CD1c-positive myeloid dendritic cell (primary cell): Measurements from ENCODE around the gene TMBIM6.
A peak's percentile ranks its signal among the peaks of the same experiment; 100 is the strongest.
"Not testable (repeated sequence)": the region's sequence is repeated elsewhere in the genome, so short reads cannot be mapped to it uniquely, and the experiment has no call there.

Experiments
- DNase-seq: peaks from one replicate; pipeline ENCODE4 v3.0.0-alpha.2; 2016; ENCODE audit errors: extremely low spot score

The TMBIM6 gene

GRCh38 chr12:49740930-49741881, at the start of gene TMBIM6:
Gene TMBIM6 (plus strand): TSS chr12:49741557. CDS start chr12:49752494, 10,937 bp downstream.
- DNase-seq: peak; percentile 100

- no peak for DNase-seq
Measured at GRCh38 chr12:49692851-49693250, 48.5 kb upstream of the TMBIM6 start.

GRCh38 chr12:49693931-49694444, 47.4 kb upstream of the TMBIM6 start:
- DNase-seq: no peak

DNA sequence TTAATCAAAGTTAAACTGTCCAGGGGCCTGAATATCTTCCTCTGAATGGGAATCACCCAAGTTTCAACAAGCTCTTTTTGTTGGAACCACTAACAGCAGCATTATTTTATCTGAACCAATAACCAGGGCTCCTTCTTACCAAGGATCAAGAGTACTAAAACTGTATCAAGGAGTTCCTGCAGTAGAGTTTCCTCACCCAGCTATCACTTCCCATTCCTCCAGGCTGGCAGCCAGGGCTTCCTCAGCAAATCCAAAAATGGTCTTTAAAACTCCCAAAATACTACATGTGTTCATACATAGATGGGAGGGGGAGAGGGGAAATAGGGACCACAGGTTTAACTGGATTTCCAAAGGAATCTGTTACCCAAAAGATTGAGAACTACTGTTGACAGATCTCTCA, 44.6 kb upstream of the TMBIM6 start:
- peak; percentile 43 for DNase-seq

- peak; percentile 62 for DNase-seq
Measured at GRCh38 chr12:49697808-49698207, 43.5 kb upstream of the TMBIM6 start.

DNA sequence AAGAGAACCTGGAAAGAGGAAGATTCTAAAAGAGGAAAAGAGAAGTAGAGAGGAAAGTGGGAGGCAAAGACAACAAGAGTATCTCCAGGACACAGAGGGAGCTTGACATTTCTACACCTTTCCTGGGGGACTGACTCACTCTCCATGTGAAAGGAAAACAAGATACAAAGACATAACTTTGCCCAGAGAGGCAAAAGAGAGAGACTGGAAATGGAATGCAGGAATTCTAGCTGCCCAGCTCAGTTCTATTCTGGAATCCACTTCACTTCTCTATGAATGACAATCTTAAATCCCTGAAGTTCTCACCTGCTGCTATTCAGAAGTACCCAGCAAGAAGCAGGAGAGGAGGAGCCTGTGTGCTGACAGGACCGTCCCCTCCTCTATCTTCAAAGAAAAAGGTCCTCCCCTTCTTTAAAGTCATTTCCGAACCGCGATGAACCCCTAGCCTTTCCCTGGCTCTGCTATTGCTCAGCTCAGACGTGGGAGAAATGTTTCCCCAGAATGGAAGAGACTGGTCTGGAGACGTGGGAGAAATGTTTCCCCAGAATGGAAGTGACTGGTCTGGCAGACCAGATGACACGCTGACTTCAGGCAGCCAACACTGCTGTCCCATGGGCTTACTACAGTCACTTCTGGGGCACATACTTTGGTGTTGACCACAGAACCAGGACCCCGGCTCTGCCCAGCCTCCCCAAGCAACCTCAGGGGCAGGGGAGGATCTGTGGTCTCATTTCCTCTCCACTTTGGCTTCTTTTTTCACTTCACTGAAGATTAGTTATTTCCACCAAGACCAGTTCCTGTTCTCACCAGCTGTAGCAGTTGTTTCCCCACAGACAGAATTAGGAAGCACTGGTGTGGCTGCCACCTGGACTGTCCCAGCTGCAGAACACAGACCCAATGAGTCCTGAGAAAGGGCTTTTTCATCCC, 42.5 kb upstream of the TMBIM6 start:
- peak; percentile 86 for DNase-seq

DNA sequence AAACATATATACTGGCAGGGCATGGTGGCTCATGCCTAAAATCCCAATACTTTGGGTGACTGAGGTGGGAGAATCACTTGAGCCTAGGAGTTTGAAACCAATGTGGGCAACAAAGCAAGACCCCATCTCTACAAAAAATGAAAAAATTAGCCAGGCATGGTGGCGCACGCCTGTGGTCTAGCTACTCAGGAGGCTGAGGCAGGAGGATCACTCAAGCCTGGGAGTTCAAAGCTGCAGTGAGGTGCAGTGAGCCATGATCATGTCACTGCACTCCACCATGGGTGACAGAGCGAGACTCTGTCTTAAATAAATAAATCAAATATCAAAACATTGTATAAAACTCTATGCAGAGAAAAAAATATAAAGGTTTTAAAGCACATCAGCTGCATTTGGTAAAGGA, 39.3 kb upstream of the TMBIM6 start:
- no peak for DNase-seq

GRCh38 chr12:49702676-49703215, 38.6 kb upstream of the TMBIM6 start:
- no peak for DNase-seq

DNA sequence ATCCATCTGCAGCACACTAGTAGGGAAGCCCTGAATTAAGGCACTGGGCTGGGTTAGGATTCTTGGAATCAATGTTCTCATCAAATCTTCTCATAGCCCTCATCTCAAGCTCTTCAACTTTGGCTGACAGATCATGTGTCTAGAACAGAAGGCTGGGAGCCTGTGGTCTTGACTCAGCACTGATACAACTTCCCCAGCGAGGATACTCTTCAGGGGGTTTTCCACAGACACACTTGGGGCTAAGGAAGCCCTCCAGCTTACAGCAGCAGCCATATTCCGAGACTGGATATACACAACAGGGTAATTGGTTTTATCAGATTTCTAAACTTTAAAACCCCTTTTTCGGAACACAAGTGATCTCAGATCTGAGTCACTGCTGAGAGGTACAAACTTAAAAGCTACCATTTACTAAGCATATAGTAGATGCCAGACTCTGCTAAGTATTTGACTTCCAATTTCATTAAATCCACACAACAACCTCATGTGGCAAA, 37.7 kb upstream of the TMBIM6 start:
- DNase-seq: peak; percentile 72

DNA sequence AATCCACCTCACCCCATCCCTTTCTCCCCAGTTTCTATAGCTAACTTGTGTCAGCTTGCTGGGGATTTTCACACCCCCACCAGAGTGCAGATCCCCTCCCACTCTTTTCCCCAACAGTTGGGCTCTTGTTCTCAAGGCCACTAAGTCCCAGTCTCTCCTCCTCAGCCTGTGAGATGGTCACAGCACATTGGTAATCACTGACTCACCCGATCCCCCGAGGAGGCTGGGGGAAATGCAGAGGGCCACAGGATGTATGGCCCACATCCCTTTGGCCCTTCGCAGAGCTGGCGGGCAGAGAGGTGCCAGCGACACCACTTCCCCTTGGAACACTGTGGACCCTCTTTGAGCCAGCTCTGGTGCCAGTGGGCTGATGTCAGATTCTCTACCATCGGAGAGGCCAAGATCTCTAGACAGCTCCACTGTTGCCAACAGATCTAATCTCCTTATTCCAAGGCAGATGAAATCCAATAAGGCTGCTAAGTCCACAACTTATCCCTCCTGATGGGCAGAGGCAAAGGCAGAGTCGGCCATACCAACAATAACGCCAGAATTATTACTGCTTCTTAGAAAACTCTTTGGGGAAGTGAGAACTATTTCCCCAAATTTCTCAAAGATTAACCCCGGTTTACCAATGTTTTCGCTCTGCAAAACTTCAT, 35.8 kb upstream of the TMBIM6 start:
- DNase-seq: peak; percentile 76

DNA sequence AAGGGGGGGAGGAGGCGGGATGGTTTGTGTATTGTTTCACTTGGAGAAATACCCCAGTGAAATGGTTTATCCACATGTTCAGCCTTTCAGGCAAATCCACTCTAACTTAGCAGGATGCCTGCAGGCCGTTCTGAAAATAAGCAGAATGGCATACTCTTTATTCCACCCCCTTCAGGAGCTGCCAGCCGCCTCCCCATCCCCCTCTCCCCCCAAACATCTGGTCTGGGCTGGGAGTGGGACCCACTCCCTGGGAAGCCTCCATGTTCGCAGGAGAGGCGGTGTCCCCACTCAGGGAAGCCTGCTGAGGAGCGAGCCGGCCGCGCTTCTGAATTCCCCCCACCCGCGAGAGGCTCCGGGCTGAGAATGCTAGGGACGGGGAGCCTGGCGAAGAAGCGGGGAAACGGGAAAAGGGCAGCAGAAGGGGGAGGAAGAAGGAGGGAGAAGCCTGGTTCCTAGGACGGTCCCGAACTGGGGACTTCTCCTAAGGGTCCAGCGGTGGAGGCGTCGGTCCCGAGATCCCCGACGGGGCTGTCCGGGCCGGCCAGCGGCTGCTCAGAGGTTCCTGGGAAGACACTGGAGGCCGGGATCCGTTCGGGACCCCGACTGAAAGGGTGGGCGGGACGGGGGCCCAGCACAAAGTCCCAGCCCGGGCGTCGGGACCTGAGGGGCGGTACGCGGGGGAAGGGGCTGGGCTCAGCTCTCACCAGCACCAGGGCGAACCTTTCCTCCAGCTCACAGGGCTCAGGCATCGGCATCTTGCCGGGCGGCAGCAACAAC, 34.8 kb upstream of the TMBIM6 start:
- peak; percentile 30 for DNase-seq

GRCh38 chr12:49707128-49707811, 34.1 kb upstream of the TMBIM6 start, which contains the start of gene FMNL3:
Gene FMNL3 (minus strand): TSS chr12:49707405. CDS start chr12:49707180, 225 bp downstream.
- DNase-seq: peak; percentile 99

DNA sequence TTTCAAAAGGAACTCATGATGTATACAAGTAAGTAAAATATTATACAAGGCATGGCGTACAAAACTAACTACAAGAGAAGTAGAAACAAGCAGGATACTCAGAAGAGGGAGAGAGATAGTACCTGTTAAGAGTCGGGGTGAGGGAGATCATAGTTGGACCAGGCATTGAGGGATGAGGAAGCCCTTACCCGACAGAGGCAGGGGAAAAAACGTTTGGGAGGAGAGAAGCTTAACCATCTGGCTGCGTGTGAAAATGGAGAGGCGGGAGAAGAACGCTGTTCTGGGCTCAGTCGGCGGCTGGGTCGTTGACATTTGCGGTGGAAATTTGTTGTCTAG, 33.6 kb upstream of the TMBIM6 start:
- no peak for DNase-seq

DNA sequence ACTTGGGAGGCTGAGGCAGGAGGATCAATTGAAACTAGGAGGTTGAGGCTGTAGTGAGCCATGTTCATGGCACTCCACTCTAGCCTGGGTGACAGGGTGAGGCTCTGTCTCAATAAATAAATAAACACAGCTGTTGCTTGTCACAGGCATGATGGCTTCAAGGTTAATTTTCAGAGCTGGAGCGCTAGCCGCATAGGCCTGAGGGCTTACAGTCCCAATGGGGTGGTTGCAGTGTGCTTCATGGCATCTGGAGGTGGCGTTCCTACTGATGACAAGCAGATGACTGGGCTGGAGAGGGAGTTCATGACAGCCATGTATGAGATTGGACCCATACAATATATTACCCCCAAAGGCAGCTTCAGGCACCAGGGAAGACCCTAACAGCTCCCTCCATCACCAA, 32.5 kb upstream of the TMBIM6 start:
- DNase-seq: no peak

GRCh38 chr12:49713952-49714351, 27.4 kb upstream of the TMBIM6 start:
- not testable (repeated sequence) for DNase-seq

DNA sequence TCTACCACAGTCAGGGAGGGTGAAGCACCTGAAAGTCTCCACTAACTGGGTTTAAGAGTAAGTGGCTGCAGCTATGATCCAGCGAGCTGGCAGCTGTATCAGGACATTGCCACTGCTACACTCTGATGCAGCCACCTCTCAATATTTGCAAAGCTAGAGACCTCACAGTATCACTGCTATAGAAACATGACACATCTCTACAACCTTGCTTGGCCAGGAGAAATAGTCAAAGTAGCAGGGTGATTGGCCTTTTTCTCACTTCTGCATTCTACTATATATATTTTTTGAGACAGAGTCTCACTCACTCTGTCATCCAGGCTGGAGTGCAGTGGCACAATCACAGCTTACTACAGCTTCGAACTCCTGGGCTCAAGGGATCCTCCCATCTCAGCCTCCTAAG, 24.8 kb upstream of the TMBIM6 start:
- DNase-seq: peak; percentile 10

DNA sequence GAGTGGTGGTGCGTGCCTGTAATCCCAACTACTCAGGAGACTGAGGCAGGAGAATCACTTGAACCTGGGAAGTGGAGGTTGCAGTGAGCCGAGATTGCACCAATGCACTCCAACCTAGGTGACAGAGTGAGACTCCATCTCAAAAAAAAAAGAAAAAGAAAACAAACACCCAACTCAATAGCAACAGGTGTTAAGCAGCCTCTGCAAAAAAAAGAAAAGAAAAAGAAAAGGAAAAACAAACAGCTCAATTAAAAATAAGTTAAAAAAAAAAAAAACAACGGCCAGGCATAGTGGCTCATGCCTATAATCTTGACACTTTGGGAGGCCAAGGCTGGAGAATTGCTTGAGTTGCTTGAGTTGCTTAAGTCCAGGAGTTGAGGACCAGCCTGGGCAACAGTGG, 23.6 kb upstream of the TMBIM6 start:
- not testable (repeated sequence) for DNase-seq

DNA sequence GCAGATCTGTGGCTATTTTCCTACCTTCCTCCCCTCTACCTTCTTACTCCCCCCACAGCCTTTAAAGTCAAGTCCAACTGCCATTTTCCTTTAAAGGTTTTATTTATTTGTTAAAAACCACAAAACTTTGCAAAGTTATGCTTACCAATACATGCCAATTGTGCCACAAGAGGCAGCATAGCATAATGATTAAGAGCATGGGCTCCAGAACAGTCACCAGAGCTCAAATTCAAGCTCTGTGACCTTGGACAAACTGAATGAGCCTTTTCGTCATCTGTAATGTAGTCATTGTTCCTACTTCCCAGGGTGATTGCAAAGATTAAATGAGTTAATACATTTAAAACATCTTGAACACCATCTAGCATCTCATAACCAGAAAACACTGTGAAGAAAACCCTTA, 21.1 kb upstream of the TMBIM6 start:
- no peak for DNase-seq

DNA sequence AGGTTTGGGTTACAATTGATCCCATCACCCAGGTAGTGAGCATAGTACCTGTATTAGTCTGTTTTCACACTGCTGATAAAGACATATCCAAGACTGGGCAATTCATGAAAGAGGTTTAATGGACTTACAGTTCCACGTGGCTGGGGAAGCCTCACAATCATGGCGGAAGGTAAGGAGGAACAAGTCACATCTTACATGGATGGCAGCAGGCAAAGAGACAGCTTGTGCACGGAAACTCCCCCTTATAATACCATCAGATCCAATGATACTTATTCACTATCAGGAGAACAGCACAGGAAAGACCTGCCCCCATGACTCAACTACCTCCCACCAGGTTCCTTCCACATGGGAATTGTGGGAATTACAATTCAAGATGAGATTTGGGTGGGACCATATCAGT, 20.0 kb upstream of the TMBIM6 start:
- DNase-seq: not testable (repeated sequence)

DNA sequence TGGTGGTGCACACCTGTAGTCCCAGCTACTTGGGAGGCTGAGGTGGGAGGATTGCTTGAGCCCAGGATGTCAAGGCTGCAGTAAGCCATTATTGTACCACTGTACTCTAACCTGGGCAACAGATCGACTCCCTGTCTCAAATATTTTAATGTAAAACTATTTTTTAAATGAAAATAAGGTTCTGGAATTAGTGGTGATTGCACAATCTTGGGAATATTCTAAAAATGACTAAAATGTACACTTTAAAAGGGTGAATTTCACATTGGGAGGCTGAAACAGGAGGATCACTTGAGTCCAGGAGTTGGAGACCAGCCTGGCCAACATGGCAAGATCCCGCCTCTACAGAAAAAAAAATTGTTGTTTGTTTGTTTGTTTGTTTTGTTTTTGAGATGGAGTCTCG, 12.9 kb upstream of the TMBIM6 start:
- no peak for DNase-seq
